ENCODE results near the gene CNTNAP2. TPM values are rescaled to one million over a fixed set of nuclear protein-coding genes. Genes with fewer than 3 reads are reported as not detected.

The CNTNAP2 gene
- total and polyA plus RNA-seq, 8 donors, result 0.19 to 18.2 (median 0.56) TPM

DNA sequence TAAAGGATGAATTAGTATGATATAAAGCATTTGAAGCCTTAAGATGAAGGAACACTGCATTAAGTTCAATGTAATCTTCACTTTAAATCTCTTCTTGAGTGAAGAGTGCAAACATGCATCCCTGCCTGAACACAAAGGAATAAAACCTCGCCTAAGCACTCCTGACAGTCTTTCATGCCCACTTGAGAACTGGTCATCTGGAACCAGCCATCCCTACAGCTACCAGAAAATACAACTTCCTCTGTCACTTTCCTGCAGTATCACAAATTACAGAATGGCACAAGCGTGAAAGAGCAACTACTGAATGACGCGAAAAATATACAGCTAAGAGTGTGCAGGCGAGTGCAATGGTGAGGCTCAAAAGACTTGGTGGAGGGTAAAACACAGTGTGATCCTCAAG is 1079.9 kb downstream of the CNTNAP2 start:
- intact Hi-C loops (cut with DNase I; ENCODE audit: low total_unique reads), result no loop called here
- Histone ChIP-seq H3K36me3 (no peaks in the 10 kb centered on the region), H3K4me3 (no peak overlapping the region), H3K27me3 (no peaks in the 10 kb centered on the region), H3K27ac (no peak overlapping the region), H3K9me3 (no peaks in the 10 kb centered on the region), H3K4me1 (no peaks in the 10 kb centered on the region)
- DNase-seq, result no peak
- TF ChIP-seq EP300 (IDR thresholded peaks at IDR 0.05) (no peak), POLR2AphosphoS5 (IDR thresholded peaks at IDR 0.05) (no peak)
- TF ChIP-seq, protein P1, sequence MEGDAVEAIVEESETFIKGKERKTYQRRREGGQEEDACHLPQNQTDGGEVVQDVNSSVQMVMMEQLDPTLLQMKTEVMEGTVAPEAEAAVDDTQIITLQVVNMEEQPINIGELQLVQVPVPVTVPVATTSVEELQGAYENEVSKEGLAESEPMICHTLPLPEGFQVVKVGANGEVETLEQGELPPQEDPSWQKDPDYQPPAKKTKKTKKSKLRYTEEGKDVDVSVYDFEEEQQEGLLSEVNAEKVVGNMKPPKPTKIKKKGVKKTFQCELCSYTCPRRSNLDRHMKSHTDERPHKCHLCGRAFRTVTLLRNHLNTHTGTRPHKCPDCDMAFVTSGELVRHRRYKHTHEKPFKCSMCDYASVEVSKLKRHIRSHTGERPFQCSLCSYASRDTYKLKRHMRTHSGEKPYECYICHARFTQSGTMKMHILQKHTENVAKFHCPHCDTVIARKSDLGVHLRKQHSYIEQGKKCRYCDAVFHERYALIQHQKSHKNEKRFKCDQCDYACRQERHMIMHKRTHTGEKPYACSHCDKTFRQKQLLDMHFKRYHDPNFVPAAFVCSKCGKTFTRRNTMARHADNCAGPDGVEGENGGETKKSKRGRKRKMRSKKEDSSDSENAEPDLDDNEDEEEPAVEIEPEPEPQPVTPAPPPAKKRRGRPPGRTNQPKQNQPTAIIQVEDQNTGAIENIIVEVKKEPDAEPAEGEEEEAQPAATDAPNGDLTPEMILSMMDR (IDR thresholded peaks at IDR 0.05), result no peak
- WGBS, 5 donors, result 91 to 94% (median 93%) methylated on average over 5 of the region's 5 CpGs

GRCh38 chr7:147197006-147197405 is 1080.4 kb downstream of the CNTNAP2 start:
- H3K9me3 ChIP-seq, result no peaks in the 10 kb centered on the region
- no peak for DNase-seq
- H3K4me1 ChIP-seq, result no peaks in the 10 kb centered on the region
- WGBS, 5 donors, result 88 to 94% (median 93%) methylated on average over 7 of the region's 7 CpGs
- H3K27ac ChIP-seq, result no peak overlapping the region
- H3K27me3 ChIP-seq, result no peaks in the 10 kb centered on the region
- intact Hi-C loops (cut with DNase I; ENCODE audit: low total_unique reads), result no loop called here
- H3K36me3 ChIP-seq, result no peaks in the 10 kb centered on the region
- no peak for TF ChIP-seq POLR2A (IDR thresholded peaks at IDR 0.05)
- no peak for TF ChIP-seq EP300 (IDR thresholded peaks at IDR 0.05)
- TF ChIP-seq POLR2AphosphoS5 (IDR thresholded peaks at IDR 0.05), result no peak
- TF ChIP-seq, protein P1 (IDR thresholded peaks at IDR 0.05), result no peak
- no peak overlapping the region for H3K4me3 ChIP-seq

DNA sequence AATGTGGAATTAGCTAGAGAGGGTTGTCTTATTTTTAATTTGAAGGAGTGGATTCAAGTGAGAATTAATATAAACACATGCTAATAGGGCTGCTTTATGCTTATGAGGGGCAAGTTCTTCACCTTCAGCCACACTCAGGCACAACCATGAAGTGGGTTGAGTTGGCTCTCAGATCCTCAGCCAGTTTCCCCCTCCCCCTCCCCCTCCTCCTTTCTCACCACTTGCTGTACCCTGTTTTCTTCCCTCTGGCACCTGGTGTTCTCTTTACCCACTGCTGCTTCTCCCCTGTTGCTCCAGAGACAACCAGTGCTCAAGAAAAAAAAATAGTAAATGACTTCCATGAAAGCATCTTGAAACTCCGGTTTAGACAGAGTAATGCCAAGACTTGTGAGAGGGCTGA is 1083.3 kb downstream of the CNTNAP2 start:
- TF ChIP-seq POLR2A (IDR thresholded peaks at IDR 0.05) (no peak), EP300 (IDR thresholded peaks at IDR 0.05) (no peak), POLR2AphosphoS5 (IDR thresholded peaks at IDR 0.05) (no peak)
- TF ChIP-seq, protein P1 (IDR thresholded peaks at IDR 0.05), result no peak
- intact Hi-C loops (cut with DNase I; ENCODE audit: low total_unique reads), result no loop called here
- Histone ChIP-seq H3K4me1 (no peaks in the 10 kb centered on the region), H3K27ac (no peak overlapping the region), H3K36me3 (no peaks in the 10 kb centered on the region), H3K27me3 (no peaks in the 10 kb centered on the region), H3K9me3 (no peaks in the 10 kb centered on the region), H3K4me3 (no peak overlapping the region)
- DNase-seq, result no peak
- 57 to 70% (median 69%) methylated on average over 1 of the region's 1 CpG for WGBS, 5 donors

DNA sequence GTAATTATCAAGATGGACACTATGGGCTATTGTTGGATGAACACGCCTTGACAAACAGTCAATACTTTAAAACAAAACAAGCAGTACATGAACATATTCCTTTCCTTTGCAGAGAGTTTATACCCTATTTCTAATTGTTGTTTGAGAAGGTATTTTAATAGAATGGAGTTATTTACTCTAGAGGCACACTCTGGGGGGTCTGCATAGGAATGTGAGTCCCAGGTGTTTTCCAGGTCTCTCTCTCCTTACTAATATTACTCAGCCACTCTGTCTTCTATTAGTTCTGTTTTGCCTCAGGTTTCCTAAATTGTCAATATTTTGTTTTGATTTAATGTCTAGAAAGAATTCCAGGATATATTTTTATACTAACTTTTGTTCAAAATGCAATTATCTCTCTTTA is 1091.4 kb downstream of the CNTNAP2 start:
- intact Hi-C loops (cut with DNase I; ENCODE audit: low total_unique reads), result no loop called here

More for the DNA sequence above, 1091.4 kb downstream of the CNTNAP2 start:
- 29 to 91% (median 88%) methylated on average over 1 of the region's 1 CpG for WGBS, 5 donors
- no peaks in the 10 kb centered on the region for H3K4me1 ChIP-seq
- H3K27ac ChIP-seq, result no peak overlapping the region
- H3K9me3 ChIP-seq, result peaks cover 0 to 11% (median 0%) of the 10 kb centered on the region in 4 donors
- no peak for TF ChIP-seq POLR2AphosphoS5 (IDR thresholded peaks at IDR 0.05)
- no peak for TF ChIP-seq EP300 (IDR thresholded peaks at IDR 0.05)
- no peak for TF ChIP-seq POLR2A (IDR thresholded peaks at IDR 0.05)
- TF ChIP-seq, protein P1 (IDR thresholded peaks at IDR 0.05), result no peak
- H3K27me3 ChIP-seq, result no peaks in the 10 kb centered on the region
- no peak overlapping the region for H3K4me3 ChIP-seq
- H3K36me3 ChIP-seq, result no peaks in the 10 kb centered on the region
- no peak for DNase-seq

All from stomach (tissue), 9 donors.